HepG2 (cell line): ENCODE measurements around the gene HNRNPF. TPM values are rescaled to one million over a fixed set of nuclear protein-coding genes. Genes with fewer than 3 reads are reported as not detected.

ENCODE experiments used
- MAF1 ChIP-seq: sonication (generic); formaldehyde crosslinking; IDR thresholded peaks from 2 replicates; pipeline ENCODE4 v1.5.0; 2020; ENCODE audit warnings: missing genetic modification reagents, borderline replicate concordance
- ZBTB40 ChIP-seq, 2 experiments: fragments of 450-650 bp in 1 of 2; sonication (generic) in 1 of 2; formaldehyde crosslinking in 1 of 2; IDR thresholded peaks; 2 replicates each; pipeline versions ENCODE4 v1.6.1 to v1.8.0; 2016 to 2022; ENCODE audit warnings: antibody characterized with exemption in 1 of 2, mild to moderate bottlenecking in 1 of 2, missing genetic modification reagents in 1 of 2
- polyA plus RNA-seq, 8 experiments: library from polyadenylated mRNA; depleted of rRNA in 3 of 8; stranded (reverse) in 7 of 8; unstranded in 1 of 8; fragments of >200 nt; fragmentation: Illumina TruSeq in 4 of 8; extraction: Trizol in 4 of 8; gene quantifications; 2 replicates each; pipeline versions ENCODE4 v1.2.1 to v1.2.3, GENCODE V29; 2011 to 2016; ENCODE audit warnings: low read depth in 4 of 8, missing spikeins in 1 of 8, mixed read lengths in 1 of 8; ENCODE audit not compliant: insufficient read depth in 1 of 8
- total RNA-seq, 5 experiments: library from RNA; depleted of rRNA; stranded (reverse); fragments of >200 nt; fragmentation: Illumina TruSeq; extraction: Trizol; gene quantifications; 2 replicates each; pipeline ENCODE4 v1.2.3, GENCODE V29; 2016; ENCODE audit warnings: low read depth in 1 of 5
- TF ChIP-seq, protein P1 (sequence below): sonication (generic); formaldehyde crosslinking; IDR thresholded peaks from 2 replicates; pipeline ENCODE4 v1.5.0; 2020; ENCODE audit warnings: mild to moderate bottlenecking, missing genetic modification reagents

Gene HNRNPF
- total and polyA plus RNA-seq, 2 of the 13 experiments (the other 11 are each of a cell fraction or from before 2014, with no cell fraction given), result 166 to 308 TPM

DNA sequence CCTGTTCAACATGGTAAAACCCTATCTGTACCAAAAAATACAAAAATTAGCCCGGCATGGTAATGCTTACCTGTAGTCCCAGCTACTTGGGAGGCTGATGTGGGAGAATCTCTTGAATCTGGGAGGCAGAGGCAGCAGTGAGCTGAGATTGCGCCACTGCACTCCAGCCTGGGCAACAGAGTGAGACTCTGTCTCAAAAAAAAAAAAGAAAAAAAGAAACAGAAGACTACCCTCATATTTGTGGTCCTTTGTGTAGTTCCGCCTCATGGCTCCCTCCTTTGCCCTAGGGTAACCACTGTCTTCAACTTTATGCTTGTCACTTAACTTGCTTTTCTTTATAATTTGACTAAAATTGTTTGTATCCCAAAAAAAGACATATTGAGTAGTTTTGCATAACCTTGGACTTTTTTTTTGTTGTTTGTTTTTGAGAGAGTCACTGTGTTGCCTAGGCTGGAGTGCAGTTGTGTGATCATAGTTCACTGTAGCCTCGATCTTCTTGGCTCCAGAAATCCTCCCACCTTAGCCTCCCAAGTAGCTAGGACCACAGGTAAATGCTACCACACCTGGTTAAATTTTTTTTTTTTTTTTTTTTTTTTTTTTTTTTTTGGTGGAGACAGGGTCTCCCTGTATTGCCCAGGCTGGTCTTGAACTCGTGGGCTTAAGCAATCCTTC is 31.6 kb upstream of the HNRNPF start (continued):
- TF ChIP-seq ZBTB40 (IDR thresholded peaks at IDR 0.05) (no peak), ZBTB40 (CRISPR knock-in tag; IDR thresholded peaks at IDR 0.05) (no peak), MAF1 (no peak)
- TF ChIP-seq, protein P1, sequence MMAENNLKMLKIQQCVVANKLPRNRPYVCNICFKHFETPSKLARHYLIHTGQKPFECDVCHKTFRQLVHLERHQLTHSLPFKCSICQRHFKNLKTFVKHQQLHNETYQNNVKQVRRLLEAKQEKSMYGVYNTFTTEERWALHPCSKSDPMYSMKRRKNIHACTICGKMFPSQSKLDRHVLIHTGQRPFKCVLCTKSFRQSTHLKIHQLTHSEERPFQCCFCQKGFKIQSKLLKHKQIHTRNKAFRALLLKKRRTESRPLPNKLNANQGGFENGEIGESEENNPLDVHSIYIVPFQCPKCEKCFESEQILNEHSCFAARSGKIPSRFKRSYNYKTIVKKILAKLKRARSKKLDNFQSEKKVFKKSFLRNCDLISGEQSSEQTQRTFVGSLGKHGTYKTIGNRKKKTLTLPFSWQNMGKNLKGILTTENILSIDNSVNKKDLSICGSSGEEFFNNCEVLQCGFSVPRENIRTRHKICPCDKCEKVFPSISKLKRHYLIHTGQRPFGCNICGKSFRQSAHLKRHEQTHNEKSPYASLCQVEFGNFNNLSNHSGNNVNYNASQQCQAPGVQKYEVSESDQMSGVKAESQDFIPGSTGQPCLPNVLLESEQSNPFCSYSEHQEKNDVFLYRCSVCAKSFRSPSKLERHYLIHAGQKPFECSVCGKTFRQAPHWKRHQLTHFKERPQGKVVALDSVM (CRISPR knock-in tag), result peak; percentile 88
